ENCODE measurements around the gene RNFT2. TPM values are rescaled to one million over a fixed set of nuclear protein-coding genes. Genes with fewer than 3 reads are reported as not detected.

Gene RNFT2, protein sequence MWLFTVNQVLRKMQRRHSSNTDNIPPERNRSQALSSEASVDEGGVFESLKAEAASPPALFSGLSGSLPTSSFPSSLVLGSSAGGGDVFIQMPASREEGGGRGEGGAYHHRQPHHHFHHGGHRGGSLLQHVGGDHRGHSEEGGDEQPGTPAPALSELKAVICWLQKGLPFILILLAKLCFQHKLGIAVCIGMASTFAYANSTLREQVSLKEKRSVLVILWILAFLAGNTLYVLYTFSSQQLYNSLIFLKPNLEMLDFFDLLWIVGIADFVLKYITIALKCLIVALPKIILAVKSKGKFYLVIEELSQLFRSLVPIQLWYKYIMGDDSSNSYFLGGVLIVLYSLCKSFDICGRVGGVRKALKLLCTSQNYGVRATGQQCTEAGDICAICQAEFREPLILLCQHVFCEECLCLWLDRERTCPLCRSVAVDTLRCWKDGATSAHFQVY
- total RNA-seq (ENCODE audit: low replicate concordance): 0.98 and 2.3 TPM in 2 replicates

DNA sequence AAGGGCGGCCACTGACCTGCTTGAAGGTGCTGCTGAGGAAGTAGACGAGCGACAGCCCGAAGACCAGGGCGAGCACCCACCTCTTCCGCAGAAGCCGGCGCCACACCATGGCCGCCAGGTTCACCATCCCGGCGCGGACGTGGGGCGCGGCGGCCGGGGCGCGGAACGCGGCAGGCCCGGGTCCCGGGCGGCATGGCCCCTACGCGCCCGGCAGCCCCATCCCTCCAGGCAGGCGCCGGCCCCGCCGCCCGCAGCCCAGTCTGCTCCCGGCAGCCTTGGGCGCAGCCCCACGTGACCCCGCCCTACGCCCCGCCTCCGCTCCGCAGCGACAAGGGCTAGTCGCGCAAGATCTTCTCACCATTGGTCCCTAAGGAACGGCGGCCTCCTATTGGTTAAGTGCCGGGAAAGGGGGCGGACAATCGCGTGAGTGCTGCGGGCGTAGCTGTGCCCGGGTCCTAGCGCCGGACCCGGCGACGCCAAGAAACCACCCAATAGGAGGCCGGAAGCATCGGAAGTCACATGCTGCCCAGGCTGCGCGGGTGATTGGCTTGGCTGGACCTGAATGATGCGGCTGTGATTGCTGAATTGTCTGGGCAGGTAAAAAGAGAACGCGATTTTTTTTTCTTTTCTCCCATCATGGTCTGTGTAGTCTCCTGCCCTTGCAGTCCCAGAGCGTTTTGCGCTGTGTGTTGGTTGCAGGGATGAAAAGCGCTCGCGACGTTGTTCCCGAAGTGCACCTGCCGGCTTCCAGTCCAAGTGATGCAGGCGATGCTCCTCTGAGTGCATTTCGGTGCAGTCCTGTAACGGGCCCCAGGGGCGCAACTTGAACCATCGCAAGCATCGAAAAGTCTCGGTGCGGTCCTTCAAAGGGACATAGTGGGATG is at the start of gene RNFT2, which contains the start of gene SPRING1:
RNFT2 (plus strand) TSS at position 542 of the 884 bp plus-strand sequence. CDS start 2,183 bp downstream, outside the sequence.
SPRING1 (minus strand) TSS at position 296 of the 884 bp plus-strand sequence; CDS start at position 127, 169 bp downstream.
- DNase-seq (ENCODE audit: low read depth): peak; percentile 99
- TF ChIP-seq, protein P1, sequence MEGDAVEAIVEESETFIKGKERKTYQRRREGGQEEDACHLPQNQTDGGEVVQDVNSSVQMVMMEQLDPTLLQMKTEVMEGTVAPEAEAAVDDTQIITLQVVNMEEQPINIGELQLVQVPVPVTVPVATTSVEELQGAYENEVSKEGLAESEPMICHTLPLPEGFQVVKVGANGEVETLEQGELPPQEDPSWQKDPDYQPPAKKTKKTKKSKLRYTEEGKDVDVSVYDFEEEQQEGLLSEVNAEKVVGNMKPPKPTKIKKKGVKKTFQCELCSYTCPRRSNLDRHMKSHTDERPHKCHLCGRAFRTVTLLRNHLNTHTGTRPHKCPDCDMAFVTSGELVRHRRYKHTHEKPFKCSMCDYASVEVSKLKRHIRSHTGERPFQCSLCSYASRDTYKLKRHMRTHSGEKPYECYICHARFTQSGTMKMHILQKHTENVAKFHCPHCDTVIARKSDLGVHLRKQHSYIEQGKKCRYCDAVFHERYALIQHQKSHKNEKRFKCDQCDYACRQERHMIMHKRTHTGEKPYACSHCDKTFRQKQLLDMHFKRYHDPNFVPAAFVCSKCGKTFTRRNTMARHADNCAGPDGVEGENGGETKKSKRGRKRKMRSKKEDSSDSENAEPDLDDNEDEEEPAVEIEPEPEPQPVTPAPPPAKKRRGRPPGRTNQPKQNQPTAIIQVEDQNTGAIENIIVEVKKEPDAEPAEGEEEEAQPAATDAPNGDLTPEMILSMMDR (IDR thresholded peaks at IDR 0.05; ENCODE audit: insufficient read depth, low read length): no peak
- H3K4me3 ChIP-seq (ENCODE audit: low read depth, low read length): peak within 1 kb of the TSS; percentile 95

DNA sequence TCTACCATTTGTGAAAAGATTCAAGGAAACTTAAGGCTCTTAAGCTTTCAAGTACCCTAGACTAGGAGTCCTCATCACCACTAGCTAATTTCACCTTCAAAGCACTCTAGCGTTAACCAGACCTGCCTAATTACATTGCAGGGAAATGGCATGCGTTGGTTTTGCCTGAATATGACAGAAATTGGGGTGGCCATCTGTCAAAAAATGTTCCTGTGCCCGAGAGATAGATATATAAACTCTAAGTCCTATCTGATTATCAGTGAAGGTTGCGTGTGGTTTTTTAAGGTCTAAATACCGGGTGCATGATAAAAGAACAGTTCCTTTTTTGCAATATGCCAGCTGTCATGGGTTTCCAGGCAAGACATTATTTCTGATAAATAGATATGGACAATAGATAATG is 48.6 kb upstream of the RNFT2 start:
- TF ChIP-seq, protein P1 (IDR thresholded peaks at IDR 0.05; ENCODE audit: insufficient read depth, low read length): no peak
- H3K4me3 ChIP-seq (ENCODE audit: low read depth, low read length): no peak overlapping the region
- no peak for DNase-seq (ENCODE audit: low read depth)

DNA sequence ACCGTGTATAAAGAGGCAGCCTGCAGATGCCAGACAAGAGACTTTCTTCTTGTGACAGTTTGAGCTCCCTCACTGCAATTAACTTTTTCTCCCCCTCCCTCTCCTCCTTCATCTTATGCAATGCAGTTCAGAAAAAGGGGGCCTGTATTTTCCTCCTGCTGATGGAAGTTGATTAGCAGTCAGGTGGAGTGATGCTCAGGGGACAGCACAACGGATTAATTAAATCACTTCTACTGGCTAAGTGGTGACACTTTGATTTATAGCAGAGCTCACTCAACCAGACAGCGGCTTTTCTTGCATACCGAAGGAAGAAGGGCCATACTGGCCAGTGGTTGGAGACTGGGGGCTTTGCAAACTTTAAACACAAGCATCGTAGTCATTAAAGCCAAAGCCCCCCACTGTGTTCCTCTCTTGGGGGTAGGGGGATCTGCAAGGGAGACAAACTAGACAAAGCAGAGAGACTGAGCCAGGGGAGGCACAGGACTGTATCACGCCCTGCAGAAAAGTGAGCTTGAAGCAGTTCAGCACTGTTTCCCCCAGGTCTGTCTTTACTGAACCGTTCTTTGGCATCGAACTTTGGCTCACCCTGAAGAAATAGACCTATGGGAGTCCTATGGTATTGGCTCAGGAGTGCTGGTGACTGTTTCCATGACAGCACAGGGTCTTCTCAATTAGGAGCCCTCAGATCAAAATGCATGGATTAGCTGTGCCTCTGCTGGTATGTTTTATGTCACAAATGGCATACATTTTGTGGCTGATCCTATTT is 48.0 kb upstream of the RNFT2 start:
- H3K4me3 ChIP-seq (ENCODE audit: low read depth, low read length): no peak overlapping the region
- DNase-seq (ENCODE audit: low read depth): no peak
- TF ChIP-seq, protein P1 (IDR thresholded peaks at IDR 0.05; ENCODE audit: insufficient read depth, low read length): no peak

DNA sequence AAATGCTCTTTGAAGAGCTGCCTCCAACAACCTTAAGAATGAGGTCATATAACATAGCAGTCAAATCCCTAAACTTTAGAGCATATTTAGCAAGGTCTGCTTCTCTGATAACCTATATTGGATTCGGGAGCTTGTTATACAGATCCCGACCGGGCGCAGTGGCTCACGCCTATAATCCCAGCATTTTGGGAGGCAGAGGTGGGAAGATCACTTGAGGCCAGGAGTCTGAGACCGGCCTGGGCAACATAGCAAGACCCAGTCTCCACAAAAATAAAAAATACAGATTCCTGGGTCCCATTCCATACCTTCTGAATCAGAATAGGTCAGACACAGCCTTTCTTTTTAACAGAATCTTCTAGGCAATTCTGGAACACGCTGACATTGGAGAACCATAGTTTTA is 46.9 kb upstream of the RNFT2 start:
- no peak for DNase-seq (ENCODE audit: low read depth)
- TF ChIP-seq, protein P1 (IDR thresholded peaks at IDR 0.05; ENCODE audit: insufficient read depth, low read length): no peak
- no peak overlapping the region for H3K4me3 ChIP-seq (ENCODE audit: low read depth, low read length)

DNA sequence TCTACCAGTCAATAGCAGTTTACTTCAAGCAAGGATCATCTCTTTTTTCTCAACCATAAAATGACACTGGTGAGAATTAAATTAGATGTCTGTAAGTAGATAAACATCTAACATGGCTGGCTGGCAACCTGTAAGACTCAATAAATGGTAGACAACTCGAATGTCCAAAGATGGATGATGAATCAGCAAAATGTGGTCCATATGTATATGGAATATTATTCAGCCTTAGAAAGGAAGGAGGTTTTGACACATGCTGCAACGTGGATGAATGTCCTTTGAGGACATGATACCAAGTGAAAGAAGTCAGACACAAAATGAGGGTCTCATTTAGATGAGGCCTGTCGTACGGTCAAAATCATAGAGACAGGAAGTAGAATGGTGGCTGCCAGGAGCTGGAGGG is 46.5 kb upstream of the RNFT2 start:
- TF ChIP-seq, protein P1 (IDR thresholded peaks at IDR 0.05; ENCODE audit: insufficient read depth, low read length): no peak
- no peak for DNase-seq (ENCODE audit: low read depth)
- H3K4me3 ChIP-seq (ENCODE audit: low read depth, low read length): no peak overlapping the region

DNA sequence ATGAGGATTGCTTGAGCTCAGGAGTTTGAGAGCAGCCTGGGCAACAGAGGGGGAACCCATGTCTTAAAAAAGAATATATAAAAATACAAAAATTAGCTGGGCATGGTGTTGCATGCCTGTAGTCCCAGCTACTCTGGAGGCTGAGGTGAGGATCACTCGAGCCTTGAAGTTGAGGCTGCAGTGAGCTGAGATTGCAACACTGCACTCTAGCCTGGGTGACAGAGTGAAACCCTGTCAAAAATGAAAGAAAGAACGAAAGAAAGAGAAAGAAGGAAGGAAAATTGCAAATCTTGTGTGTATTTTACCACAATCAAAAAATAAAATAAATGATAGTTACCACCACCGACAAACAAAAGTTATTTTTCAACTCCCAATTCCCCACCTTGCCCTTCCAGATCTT is 45.5 kb upstream of the RNFT2 start:
- TF ChIP-seq, protein P1 (IDR thresholded peaks at IDR 0.05; ENCODE audit: insufficient read depth, low read length): no peak
- no peak for DNase-seq (ENCODE audit: low read depth)
- no peak overlapping the region for H3K4me3 ChIP-seq (ENCODE audit: low read depth, low read length)
